Stimulated activated CD8-positive, alpha-beta memory T cell treated with anti-CD3 and anti-CD28 coated beads, Interleukin-4, amount 100 ng/mL, for 4 hours (primary cell): ENCODE measurements around the gene RRP8.

ENCODE experiments used
- DNase-seq, 2 donors: peaks; one replicate each; pipeline ENCODE4 v3.0.0-alpha.2; 2020; ENCODE audit warnings: low read depth in 2 of 2, low spot score in 1 of 2

RRP8 gene

GRCh38 chr11:6602096-6602940 is 1.1 kb downstream of the RRP8 start:
- DNase-seq, result no peak

GRCh38 chr11:6601041-6601461 is 2.4 kb downstream of the RRP8 start:
- no peak for DNase-seq

- no peak for DNase-seq
Observed at GRCh38 chr11:6599881-6600390, 3.5 kb downstream of the RRP8 start.

- DNase-seq, result no peak
Observed at GRCh38 chr11:6599449-6599848, 4.0 kb downstream of the RRP8 start.

- no peak for DNase-seq
Observed at GRCh38 chr11:6598555-6598954, 4.9 kb downstream of the RRP8 start.

GRCh38 chr11:6596239-6596877 is 7.1 kb downstream of the RRP8 start:
- DNase-seq, result no peak

- DNase-seq, result no peak
Observed at GRCh38 chr11:6594142-6594768, 9.2 kb downstream of the RRP8 start.

GRCh38 chr11:6588018-6588417 is 15.4 kb downstream of the RRP8 start:
- DNase-seq, result no peak

GRCh38 chr11:6587360-6587953 is 16.0 kb downstream of the RRP8 start:
- DNase-seq, result no peak

GRCh38 chr11:6586434-6587359 is 16.7 kb downstream of the RRP8 start:
- no peak for DNase-seq

- no peak for DNase-seq
Observed at GRCh38 chr11:6584528-6584927, 18.9 kb downstream of the RRP8 start.

- DNase-seq, result no peak
Observed at GRCh38 chr11:6583584-6583983, 19.8 kb downstream of the RRP8 start.

GRCh38 chr11:6579681-6580080 is 23.7 kb downstream of the RRP8 start:
- DNase-seq, result no peak

GRCh38 chr11:6578134-6578533 is 25.3 kb downstream of the RRP8 start:
- no peak for DNase-seq

- DNase-seq, result no peak
Observed at GRCh38 chr11:6576471-6577373, 26.7 kb downstream of the RRP8 start.

GRCh38 chr11:6574816-6575715 is 28.4 kb downstream of the RRP8 start:
- no peak for DNase-seq

- DNase-seq, result no peak
Observed at GRCh38 chr11:6572215-6572614, 31.2 kb downstream of the RRP8 start.

GRCh38 chr11:6571434-6572008 is 31.9 kb downstream of the RRP8 start:
- DNase-seq, result no peak
